Memory B cell (primary cell): ENCODE results near the gene EDDM13.
"Not testable (repeated sequence)": the region's sequence is repeated elsewhere in the genome, so short reads cannot be mapped to it uniquely, and the experiment has no call there.

Experiments used
- ATAC-seq: fragments of 150-1000 bp; cut with Tn5 transposase; 2 replicates; pipeline ENCODE4 v1.10.0; 2021; ENCODE audit warnings: low read depth, mild to moderate bottlenecking, moderate library complexity
- DNase-seq, 2 donors: peaks; one replicate each; pipeline ENCODE4 v3.0.0; 2022; ENCODE audit warnings: low spot score in 2 of 2
- H3K27ac Mint-ChIP-seq: one replicate; pipeline ENCODE4 v1.8.0; 2022; ENCODE audit warnings: mild to moderate bottlenecking, moderate library complexity, mixed read lengths
- H3K27me3 Mint-ChIP-seq: one replicate; pipeline ENCODE4 v1.8.0; 2022; ENCODE audit warnings: mixed read lengths
- H3K36me3 Mint-ChIP-seq: one replicate; pipeline ENCODE4 v1.8.0; 2022; ENCODE audit warnings: mild to moderate bottlenecking, mixed read lengths
- H3K4me1 Mint-ChIP-seq: one replicate; pipeline ENCODE4 v1.8.0; 2022; ENCODE audit warnings: mixed read lengths
- H3K4me3 Mint-ChIP-seq: one replicate; pipeline ENCODE4 v1.8.0; 2022; ENCODE audit warnings: mild to moderate bottlenecking, moderate library complexity, mixed read lengths
- H3K9me3 Mint-ChIP-seq: one replicate; pipeline ENCODE4 v1.8.0; 2022; ENCODE audit warnings: mixed read lengths

Gene EDDM13, protein sequence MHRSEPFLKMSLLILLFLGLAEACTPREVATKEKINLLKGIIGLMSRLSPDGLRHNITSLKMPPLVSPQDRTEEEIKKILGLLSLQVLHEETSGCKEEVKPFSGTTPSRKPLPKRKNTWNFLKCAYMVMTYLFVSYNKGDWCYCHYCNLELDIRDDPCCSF

GRCh38 chr19:56272161-56272798 is at the start of gene EDDM13:
Gene EDDM13, plus strand, starts transcription at chr19:56272748. Its CDS starts 87 bp downstream, at chr19:56272835.
- Mint-ChIP-seq H3K4me1 (no peaks in the 10 kb centered on the region), H3K27ac (no peak within 1 kb of the TSS), H3K36me3 (peaks cover 15% of the 10 kb centered on the region), H3K27me3 (no peaks in the 10 kb centered on the region), H3K9me3 (peaks cover 2% of the 10 kb centered on the region), H3K4me3 (no peak within 1 kb of the TSS)
- ATAC-seq: no peak
- DNase-seq: no peak

GRCh38 chr19:56222901-56223300 is 49.6 kb upstream of the EDDM13 start:
- Mint-ChIP-seq H3K4me3 (no peak overlapping the region), H3K36me3 (peaks cover 18% of the 10 kb centered on the region), H3K9me3 (no peaks in the 10 kb centered on the region), H3K27me3 (peaks cover 2% of the 10 kb centered on the region), H3K4me1 (peaks cover 2% of the 10 kb centered on the region), H3K27ac (no peak overlapping the region)
- no peak for ATAC-seq
- no peak for DNase-seq

DNA sequence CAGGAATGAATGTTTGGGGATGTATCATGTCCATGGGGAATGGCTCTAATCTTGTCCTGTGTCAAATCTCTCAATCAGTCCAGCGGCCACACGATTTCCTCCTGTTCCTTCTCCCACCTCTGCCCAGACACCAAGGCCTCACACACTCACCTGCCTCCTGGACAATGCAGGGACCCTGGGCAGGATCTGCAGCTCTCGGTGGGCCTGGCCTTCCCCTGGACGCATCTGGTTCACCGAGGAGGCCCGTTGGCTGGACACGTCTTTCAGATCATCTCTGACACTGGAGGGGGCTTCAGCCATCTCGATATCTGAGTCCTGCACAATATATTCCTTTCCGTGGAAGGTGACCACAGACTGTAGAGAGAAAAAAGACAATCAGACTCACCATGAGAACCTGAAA is 49.1 kb upstream of the EDDM13 start:
- DNase-seq (no peak), ATAC-seq (no peak)
- H3K9me3 Mint-ChIP-seq: no peaks in the 10 kb centered on the region
- no peak overlapping the region for H3K4me3 Mint-ChIP-seq
- H3K36me3 Mint-ChIP-seq: peaks cover 18% of the 10 kb centered on the region
- H3K4me1 Mint-ChIP-seq: no peaks in the 10 kb centered on the region
- H3K27ac Mint-ChIP-seq: no peak overlapping the region
- H3K27me3 Mint-ChIP-seq: no peaks in the 10 kb centered on the region

- no peaks in the 10 kb centered on the region for H3K27me3 Mint-ChIP-seq
- no peak for DNase-seq
- H3K4me3 Mint-ChIP-seq: no peak overlapping the region
These were observed 27.3 kb upstream of the EDDM13 start for GRCh38 chr19:56245121-56245740.

GRCh38 chr19:56245764-56246163 is 26.8 kb upstream of the EDDM13 start:
- H3K9me3 Mint-ChIP-seq, ATAC-seq, DNase-seq: not testable (repeated sequence)

More at GRCh38 chr19:56245121-56245740, 27.3 kb upstream of the EDDM13 start:
- no peaks in the 10 kb centered on the region for H3K4me1 Mint-ChIP-seq
- no peaks in the 10 kb centered on the region for H3K36me3 Mint-ChIP-seq
- H3K27ac Mint-ChIP-seq: no peak overlapping the region
- ATAC-seq: no peak
- no peaks in the 10 kb centered on the region for H3K9me3 Mint-ChIP-seq

DNA sequence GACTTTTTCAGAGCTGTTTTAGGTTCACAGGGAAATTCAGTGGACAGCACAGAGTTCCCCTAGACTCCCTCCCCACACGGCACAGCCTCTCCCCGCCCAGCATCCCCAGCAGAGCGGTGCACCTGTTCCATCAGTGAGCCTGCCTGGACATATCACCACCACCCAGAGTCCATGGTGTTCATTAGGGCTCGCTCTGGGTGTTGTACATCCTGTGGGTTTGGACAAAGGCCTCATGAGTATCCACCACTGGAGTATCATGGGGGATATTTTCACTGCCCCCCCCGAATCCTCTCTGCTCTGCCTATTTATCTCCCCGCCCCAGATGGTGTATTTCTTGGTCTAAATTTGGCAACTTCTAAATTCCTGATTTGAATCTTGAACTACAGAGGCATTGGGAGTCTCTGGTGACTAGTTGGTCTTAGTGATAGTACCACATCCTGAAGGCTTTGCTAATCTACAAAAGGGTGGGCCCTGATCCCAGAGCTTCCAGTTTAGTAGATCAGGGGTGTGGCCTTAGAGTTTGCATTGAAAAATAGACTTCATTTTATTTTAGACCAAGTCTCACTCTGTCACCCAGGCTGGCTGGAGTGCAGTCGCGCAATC is 23.7 kb upstream of the EDDM13 start:
- H3K27ac Mint-ChIP-seq, H3K27me3 Mint-ChIP-seq, ATAC-seq, DNase-seq, H3K9me3 Mint-ChIP-seq, H3K4me3 Mint-ChIP-seq, H3K36me3 Mint-ChIP-seq, H3K4me1 Mint-ChIP-seq: not testable (repeated sequence)

More at GRCh38 chr19:56245764-56246163, 26.8 kb upstream of the EDDM13 start:
- H3K27ac Mint-ChIP-seq, H3K4me1 Mint-ChIP-seq, H3K36me3 Mint-ChIP-seq, H3K27me3 Mint-ChIP-seq, H3K4me3 Mint-ChIP-seq: not testable (repeated sequence)

- no peak overlapping the region for H3K4me3 Mint-ChIP-seq
- H3K27ac Mint-ChIP-seq: no peak overlapping the region
- ATAC-seq (peak; percentile 75), DNase-seq (peak; percentile 67 to 68)
- no peaks in the 10 kb centered on the region for H3K9me3 Mint-ChIP-seq
- H3K36me3 Mint-ChIP-seq: peaks cover 2% of the 10 kb centered on the region
- H3K27me3 Mint-ChIP-seq: no peaks in the 10 kb centered on the region
- H3K4me1 Mint-ChIP-seq: peaks cover 3% of the 10 kb centered on the region
These were observed 19.7 kb upstream of the EDDM13 start for GRCh38 chr19:56252699-56253422.

DNA sequence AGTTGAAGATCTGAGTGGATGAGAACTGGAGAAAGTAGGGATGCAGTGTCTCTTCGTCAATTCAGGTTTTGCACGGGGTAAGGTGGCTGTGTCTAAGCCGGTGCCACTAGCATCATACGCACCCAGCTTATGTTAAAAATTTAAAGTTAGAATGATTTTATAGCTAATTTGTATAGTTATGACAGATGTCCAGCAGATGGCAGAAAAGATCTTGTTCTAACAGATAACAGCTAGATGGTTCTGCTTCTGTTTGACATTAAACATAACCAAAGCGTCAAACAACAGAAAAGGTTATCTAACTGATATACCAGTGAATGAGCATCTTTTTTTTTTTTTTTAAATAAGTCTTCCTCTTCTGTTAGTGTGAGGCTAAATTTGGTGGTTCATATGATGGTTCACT is 18.8 kb upstream of the EDDM13 start:
- ATAC-seq (peak; percentile 35), DNase-seq (peak in 1 of 2 donors; percentile 23)
- Mint-ChIP-seq H3K27ac (no peak overlapping the region), H3K27me3 (no peaks in the 10 kb centered on the region), H3K9me3 (no peaks in the 10 kb centered on the region), H3K36me3 (peaks cover 2% of the 10 kb centered on the region), H3K4me1 (peaks cover 3% of the 10 kb centered on the region), H3K4me3 (no peak overlapping the region)

DNA sequence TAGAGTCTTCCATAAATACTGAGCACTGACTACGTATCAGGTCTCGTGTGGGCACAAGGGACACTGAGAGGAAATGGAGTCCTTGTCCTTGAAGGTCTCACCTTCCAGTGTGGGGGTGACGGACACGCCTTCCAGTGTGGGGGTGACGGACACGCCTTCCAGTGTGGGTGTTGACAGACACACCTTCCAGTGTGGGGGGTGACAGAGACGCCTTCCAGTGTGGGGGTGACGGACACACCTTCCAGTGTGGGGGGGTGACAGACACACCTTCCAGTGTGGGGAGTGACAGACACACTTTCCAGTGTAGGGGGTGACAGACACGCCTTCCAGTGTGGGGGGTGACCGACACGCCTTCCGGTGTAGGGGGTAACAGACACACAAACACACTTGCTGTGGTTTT is 14.3 kb upstream of the EDDM13 start:
- ATAC-seq: no peak
- DNase-seq: no peak
- Mint-ChIP-seq H3K27me3 (no peaks in the 10 kb centered on the region), H3K9me3 (no peaks in the 10 kb centered on the region), H3K36me3 (peaks cover under 1% of the 10 kb centered on the region), H3K4me3 (no peak overlapping the region), H3K4me1 (peaks cover 3% of the 10 kb centered on the region), H3K27ac (no peak overlapping the region)

GRCh38 chr19:56261145-56261544 is 11.4 kb upstream of the EDDM13 start:
- Mint-ChIP-seq H3K4me1 (no peaks in the 10 kb centered on the region), H3K27me3 (no peaks in the 10 kb centered on the region), H3K4me3 (no peak overlapping the region), H3K36me3 (peaks cover 6% of the 10 kb centered on the region), H3K9me3 (no peaks in the 10 kb centered on the region), H3K27ac (no peak overlapping the region)
- DNase-seq: no peak
- ATAC-seq: no peak

DNA sequence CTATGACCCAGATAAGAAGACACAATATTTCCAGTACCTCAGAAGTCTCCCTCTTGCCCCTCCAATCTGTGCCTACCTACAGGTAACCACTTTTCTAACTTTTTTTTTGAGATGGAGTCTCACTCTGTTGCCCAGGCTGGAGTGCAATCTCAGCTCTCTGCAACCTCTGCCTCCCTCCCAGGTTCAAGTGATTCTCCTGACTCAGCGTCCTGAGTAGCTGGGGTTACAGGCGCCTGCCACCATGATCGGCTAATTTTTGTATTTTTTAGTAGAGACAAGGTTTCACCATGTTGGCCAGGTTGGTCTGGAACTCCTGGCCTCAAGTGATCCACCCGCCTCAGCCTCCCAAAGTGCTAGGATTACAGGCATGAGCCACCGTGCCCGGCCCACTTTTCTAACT is 10.6 kb upstream of the EDDM13 start:
- ATAC-seq, H3K27me3 Mint-ChIP-seq, H3K27ac Mint-ChIP-seq, H3K4me3 Mint-ChIP-seq, H3K36me3 Mint-ChIP-seq, H3K4me1 Mint-ChIP-seq, H3K9me3 Mint-ChIP-seq, DNase-seq: not testable (repeated sequence)

DNA sequence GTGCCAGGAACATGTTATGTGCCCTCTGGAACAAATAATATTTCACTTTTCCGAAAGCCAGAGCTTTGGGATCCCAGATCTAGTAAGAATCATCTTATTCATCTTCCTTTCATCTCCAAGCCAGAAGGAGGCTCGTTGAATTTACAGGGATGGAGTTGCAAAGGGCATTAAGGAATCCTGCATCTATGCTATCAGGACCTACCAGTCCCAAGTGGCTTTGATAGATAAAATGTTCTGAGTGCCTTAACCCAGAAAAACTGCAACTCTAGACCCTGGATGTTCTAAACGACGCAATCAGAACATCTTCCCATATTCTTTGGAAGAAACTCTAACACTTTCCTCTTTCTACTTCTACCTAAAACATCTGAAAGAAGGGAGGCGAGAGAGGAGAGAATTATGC is 9.2 kb upstream of the EDDM13 start:
- Mint-ChIP-seq H3K27me3 (no peaks in the 10 kb centered on the region), H3K9me3 (no peaks in the 10 kb centered on the region), H3K4me3 (no peak overlapping the region), H3K27ac (no peak overlapping the region), H3K4me1 (no peaks in the 10 kb centered on the region), H3K36me3 (peaks cover 6% of the 10 kb centered on the region)
- DNase-seq: no peak
- ATAC-seq: no peak

GRCh38 chr19:56266051-56266450 is 6.5 kb upstream of the EDDM13 start:
- Mint-ChIP-seq H3K9me3 (no peaks in the 10 kb centered on the region), H3K27me3 (no peaks in the 10 kb centered on the region), H3K4me3 (no peak overlapping the region), H3K36me3 (peaks cover 8% of the 10 kb centered on the region), H3K27ac (no peak overlapping the region), H3K4me1 (no peaks in the 10 kb centered on the region)
- DNase-seq (no peak), ATAC-seq (no peak)

- H3K4me1 Mint-ChIP-seq: no peaks in the 10 kb centered on the region
These were observed 3.2 kb upstream of the EDDM13 start for GRCh38 chr19:56269348-56269747.

More at GRCh38 chr19:56269348-56269747, 3.2 kb upstream of the EDDM13 start:
- Mint-ChIP-seq H3K9me3 (peaks cover 2% of the 10 kb centered on the region), H3K27ac (no peak overlapping the region), H3K27me3 (no peaks in the 10 kb centered on the region), H3K36me3 (peaks cover 13% of the 10 kb centered on the region), H3K4me3 (no peak overlapping the region)
- ATAC-seq (no peak), DNase-seq (no peak)
